Stimulated activated effector memory CD8-positive, alpha-beta T cell treated with anti-CD3 and anti-CD28 coated beads, Interleukin-12 subunit alpha, Interleukin-12 subunit beta, amount 100 ng/mL, for 72 hours (primary cell): ENCODE results near the gene NR3C1.

Experiments
- ATAC-seq: fragments of 150-1000 bp; cut with Tn5 transposase; 2 replicates; pipeline ENCODE4 v1.10.0; 2021
- DNase-seq, 2 donors: peaks; one replicate each; pipeline ENCODE4 v3.0.0; 2021 to 2022; ENCODE audit warnings: low spot score in 2 of 2
- H3K27ac Mint-ChIP-seq: one replicate; pipeline ENCODE4 v1.8.0; 2022; ENCODE audit warnings: mild to moderate bottlenecking, mixed read lengths
- H3K36me3 Mint-ChIP-seq: one replicate; pipeline ENCODE4 v1.8.0; 2022; ENCODE audit warnings: mild to moderate bottlenecking, mixed read lengths
- H3K4me1 Mint-ChIP-seq: one replicate; pipeline ENCODE4 v1.8.0; 2022; ENCODE audit warnings: mixed read lengths
- H3K4me3 Mint-ChIP-seq: one replicate; pipeline ENCODE4 v1.8.0; 2022; ENCODE audit warnings: mild to moderate bottlenecking, mixed read lengths
- H3K9me3 Mint-ChIP-seq: one replicate; pipeline ENCODE4 v1.8.0; 2022; ENCODE audit warnings: mixed read lengths

The NR3C1 gene

GRCh38 chr5:143370440-143370839, 33.0 kb downstream of the NR3C1 start:
- ATAC-seq: no peak
- no peak for DNase-seq
- H3K36me3 Mint-ChIP-seq: peaks cover 30% of the 10 kb centered on the region
- H3K27ac Mint-ChIP-seq: no peak overlapping the region
- no peaks in the 10 kb centered on the region for H3K9me3 Mint-ChIP-seq
- peaks cover 61% of the 10 kb centered on the region for H3K4me1 Mint-ChIP-seq
- H3K4me3 Mint-ChIP-seq: no peak overlapping the region

DNA sequence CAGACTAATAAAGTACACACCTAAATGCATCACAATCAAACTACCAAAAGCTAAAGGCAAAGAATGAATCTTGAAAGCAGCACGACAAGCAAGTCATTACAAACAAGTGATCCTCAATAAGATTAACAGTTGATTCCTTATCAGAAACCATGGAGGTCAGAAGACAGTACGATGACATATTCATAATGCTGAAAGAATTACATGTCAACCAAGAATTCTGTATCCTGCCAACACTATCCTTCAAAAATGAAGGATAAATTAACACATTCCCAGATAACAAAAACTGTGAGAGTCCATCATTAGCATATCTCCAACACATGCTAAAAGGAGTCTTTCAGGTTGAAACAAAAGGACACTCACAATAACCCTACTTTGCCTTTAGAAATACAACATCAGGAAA, 39.4 kb downstream of the NR3C1 start:
- no peak for DNase-seq
- no peak for ATAC-seq
- Mint-ChIP-seq H3K27ac (no peak overlapping the region), H3K9me3 (peaks cover 5% of the 10 kb centered on the region), H3K4me1 (peaks cover 85% of the 10 kb centered on the region), H3K4me3 (no peak overlapping the region), H3K36me3 (peaks cover 7% of the 10 kb centered on the region)

DNA sequence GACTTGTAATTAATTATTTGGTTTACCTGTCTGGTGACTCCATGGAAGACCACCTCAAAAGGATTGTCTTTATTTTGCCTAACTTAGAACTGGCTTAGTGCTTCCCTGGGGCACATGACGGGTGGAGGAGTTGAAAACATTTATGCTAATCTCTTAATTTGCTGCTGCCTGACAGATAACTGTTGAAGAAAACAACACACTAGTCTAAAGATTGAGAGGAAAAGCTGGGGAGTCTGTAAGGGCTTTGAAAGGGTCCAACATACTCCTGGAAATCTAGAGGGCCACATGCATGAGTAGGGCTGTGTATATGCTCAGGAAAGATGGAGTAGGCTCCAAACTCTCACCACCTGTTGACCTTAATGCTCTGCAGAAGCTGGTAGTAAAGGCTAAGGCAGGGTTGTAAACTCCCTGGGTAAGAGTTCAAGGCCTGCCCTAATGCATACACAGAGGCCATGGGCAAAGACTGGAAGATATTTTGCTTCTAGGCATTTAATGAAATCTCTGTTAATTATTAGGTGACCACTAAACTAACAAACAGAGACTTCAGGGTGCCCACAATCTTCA, 40.7 kb downstream of the NR3C1 start:
- ATAC-seq: no peak
- H3K27ac Mint-ChIP-seq: no peak overlapping the region
- H3K4me1 Mint-ChIP-seq: peaks cover 78% of the 10 kb centered on the region
- H3K9me3 Mint-ChIP-seq: peaks cover 5% of the 10 kb centered on the region
- H3K36me3 Mint-ChIP-seq: no peaks in the 10 kb centered on the region
- no peak overlapping the region for H3K4me3 Mint-ChIP-seq
- no peak for DNase-seq

GRCh38 chr5:143361438-143361837, 42.0 kb downstream of the NR3C1 start:
- H3K9me3 Mint-ChIP-seq: peaks cover 5% of the 10 kb centered on the region
- ATAC-seq (no peak), DNase-seq (no peak)
- H3K36me3 Mint-ChIP-seq: no peaks in the 10 kb centered on the region
- no peak overlapping the region for H3K4me3 Mint-ChIP-seq
- H3K4me1 Mint-ChIP-seq: peaks cover 76% of the 10 kb centered on the region
- H3K27ac Mint-ChIP-seq: no peak overlapping the region

GRCh38 chr5:143360755-143361154, 42.7 kb downstream of the NR3C1 start:
- no peak for ATAC-seq
- H3K27ac Mint-ChIP-seq: no peak overlapping the region
- H3K4me1 Mint-ChIP-seq: peaks cover 75% of the 10 kb centered on the region
- DNase-seq: no peak
- no peaks in the 10 kb centered on the region for H3K36me3 Mint-ChIP-seq
- H3K9me3 Mint-ChIP-seq: peaks cover 5% of the 10 kb centered on the region
- no peak overlapping the region for H3K4me3 Mint-ChIP-seq

GRCh38 chr5:143359869-143360268, 43.6 kb downstream of the NR3C1 start:
- H3K4me3 Mint-ChIP-seq: no peak overlapping the region
- no peak overlapping the region for H3K27ac Mint-ChIP-seq
- no peaks in the 10 kb centered on the region for H3K36me3 Mint-ChIP-seq
- H3K4me1 Mint-ChIP-seq: peaks cover 69% of the 10 kb centered on the region
- no peak for DNase-seq
- peaks cover 2% of the 10 kb centered on the region for H3K9me3 Mint-ChIP-seq
- ATAC-seq: no peak

DNA sequence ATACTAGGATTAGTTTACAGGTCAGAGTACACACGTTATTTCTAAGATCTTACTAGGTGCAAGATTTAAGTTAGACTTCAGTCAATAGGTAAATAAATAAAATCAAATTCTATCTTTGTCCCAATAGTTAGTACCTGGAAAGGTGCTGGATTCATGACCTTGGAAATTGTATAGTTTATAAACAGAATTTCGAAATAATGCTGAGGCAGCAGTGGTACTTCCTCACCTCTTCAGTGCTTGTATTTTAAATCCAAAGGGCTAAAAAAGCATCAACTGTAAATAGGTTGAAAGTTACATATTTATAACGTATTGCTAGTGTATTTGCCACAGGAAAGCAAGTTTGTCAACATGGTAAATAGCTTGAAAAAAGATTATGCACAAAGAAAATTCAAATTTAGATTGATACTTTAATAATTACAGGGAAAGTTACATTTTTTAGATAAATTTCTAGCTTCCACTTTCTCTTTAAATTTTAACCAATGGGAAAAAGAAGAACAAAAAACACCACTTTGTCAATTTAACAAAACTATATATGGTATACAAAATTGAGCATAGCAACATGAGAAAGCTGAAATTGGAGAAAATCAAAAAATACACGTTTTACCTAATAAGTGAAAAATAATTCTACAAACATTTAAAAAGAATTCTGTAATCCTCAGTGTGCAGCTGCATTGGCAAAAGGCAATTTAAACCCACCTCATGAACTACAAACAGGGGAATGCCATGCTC, 46.5 kb downstream of the NR3C1 start:
- peaks cover 60% of the 10 kb centered on the region for H3K4me1 Mint-ChIP-seq
- no peak for DNase-seq
- H3K36me3 Mint-ChIP-seq: peaks cover 9% of the 10 kb centered on the region
- H3K27ac Mint-ChIP-seq: no peak overlapping the region
- H3K4me3 Mint-ChIP-seq: no peak overlapping the region
- H3K9me3 Mint-ChIP-seq: no peaks in the 10 kb centered on the region
- no peak for ATAC-seq

- H3K4me3 Mint-ChIP-seq: no peak overlapping the region
- no peaks in the 10 kb centered on the region for H3K9me3 Mint-ChIP-seq
- peaks cover 9% of the 10 kb centered on the region for H3K36me3 Mint-ChIP-seq
- H3K4me1 Mint-ChIP-seq: peaks cover 50% of the 10 kb centered on the region
- H3K27ac Mint-ChIP-seq: no peak overlapping the region
- ATAC-seq (peak; percentile 60), DNase-seq (no peak)
Measured at GRCh38 chr5:143355710-143356109, 47.8 kb downstream of the NR3C1 start.

- Mint-ChIP-seq H3K4me1 (peaks cover 41% of the 10 kb centered on the region), H3K36me3 (peaks cover 9% of the 10 kb centered on the region), H3K27ac (peak overlapping the region; percentile 58), H3K4me3 (peak overlapping the region; percentile 65), H3K9me3 (no peaks in the 10 kb centered on the region)
- ATAC-seq (no peak), DNase-seq (no peak)
Measured at GRCh38 chr5:143354025-143354424, 49.5 kb downstream of the NR3C1 start.

- DNase-seq (no peak), ATAC-seq (peak; percentile 64)
- peaks cover 39% of the 10 kb centered on the region for H3K4me1 Mint-ChIP-seq
- peak overlapping the region; percentile 65 for H3K4me3 Mint-ChIP-seq
- H3K36me3 Mint-ChIP-seq: peaks cover 9% of the 10 kb centered on the region
- H3K27ac Mint-ChIP-seq: peak overlapping the region; percentile 41
- H3K9me3 Mint-ChIP-seq: no peaks in the 10 kb centered on the region
Measured at GRCh38 chr5:143352691-143353090, 50.8 kb downstream of the NR3C1 start.

DNA sequence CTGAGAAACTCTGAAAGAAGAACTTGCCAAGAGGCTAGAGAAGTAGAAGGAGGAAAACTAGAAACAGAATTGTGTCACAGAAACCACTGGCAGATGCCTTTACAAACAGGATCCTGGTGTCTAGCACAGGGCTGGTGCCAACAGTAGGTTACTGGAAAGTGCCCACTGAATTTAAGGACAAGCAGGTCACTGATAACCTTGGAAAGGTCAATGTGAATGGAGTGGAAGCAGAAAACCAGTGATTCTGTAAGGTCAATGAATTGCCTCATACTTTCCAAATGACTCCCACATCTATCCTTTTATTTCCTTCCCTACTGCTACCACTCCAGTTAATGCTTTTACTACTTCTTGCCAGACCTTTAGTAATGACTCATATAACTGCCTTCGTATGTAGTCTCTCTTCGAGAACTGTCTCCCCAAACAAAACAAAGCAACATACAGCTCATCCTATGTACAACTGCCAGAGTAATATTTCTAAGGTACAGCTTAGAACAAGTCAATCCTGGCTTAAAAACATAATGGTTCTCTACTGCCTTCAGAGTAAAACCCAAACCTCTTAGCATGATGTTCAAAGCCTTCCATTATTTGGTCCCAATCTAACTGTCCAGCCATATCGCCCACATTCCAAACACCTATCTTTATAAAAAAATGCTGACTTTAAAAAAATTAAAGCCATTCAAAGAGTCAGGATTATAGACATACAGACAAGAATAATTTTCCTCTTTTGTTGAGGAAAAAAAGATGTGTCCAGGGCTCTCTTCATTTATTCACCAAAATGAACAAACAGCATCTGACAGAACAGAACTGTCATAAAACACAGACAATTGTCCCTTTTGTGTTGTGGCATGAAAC, 52.5 kb downstream of the NR3C1 start:
- peaks cover 9% of the 10 kb centered on the region for H3K36me3 Mint-ChIP-seq
- no peak overlapping the region for H3K27ac Mint-ChIP-seq
- H3K4me1 Mint-ChIP-seq: peaks cover 36% of the 10 kb centered on the region
- DNase-seq: no peak
- no peak overlapping the region for H3K4me3 Mint-ChIP-seq
- ATAC-seq: peak; percentile 90
- H3K9me3 Mint-ChIP-seq: no peaks in the 10 kb centered on the region

DNA sequence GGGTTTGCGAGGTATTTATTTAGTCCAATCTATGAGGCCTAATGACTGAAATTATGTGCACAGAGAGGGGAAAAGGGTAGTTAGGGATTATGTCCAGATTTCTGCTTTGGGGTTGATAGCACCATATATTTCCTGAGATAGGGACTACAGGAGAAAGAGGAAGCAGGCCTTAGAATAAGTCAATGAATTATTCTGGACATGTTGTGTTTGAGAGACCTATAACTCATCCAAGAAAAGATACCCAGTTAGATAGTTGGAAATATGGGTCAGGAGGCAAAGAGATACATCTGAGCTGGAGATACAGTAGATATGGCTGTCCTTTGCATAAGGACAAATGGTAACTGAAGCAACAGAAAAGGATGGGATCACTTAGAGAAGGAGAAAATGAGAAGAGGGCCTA, 53.1 kb downstream of the NR3C1 start:
- DNase-seq: no peak
- peaks cover 9% of the 10 kb centered on the region for H3K36me3 Mint-ChIP-seq
- no peaks in the 10 kb centered on the region for H3K9me3 Mint-ChIP-seq
- no peak overlapping the region for H3K27ac Mint-ChIP-seq
- no peak for ATAC-seq
- H3K4me1 Mint-ChIP-seq: peaks cover 34% of the 10 kb centered on the region
- no peak overlapping the region for H3K4me3 Mint-ChIP-seq

- DNase-seq (no peak), ATAC-seq (no peak)
- H3K36me3 Mint-ChIP-seq: peaks cover 9% of the 10 kb centered on the region
Measured at GRCh38 chr5:143349177-143349576, 54.3 kb downstream of the NR3C1 start.

DNA sequence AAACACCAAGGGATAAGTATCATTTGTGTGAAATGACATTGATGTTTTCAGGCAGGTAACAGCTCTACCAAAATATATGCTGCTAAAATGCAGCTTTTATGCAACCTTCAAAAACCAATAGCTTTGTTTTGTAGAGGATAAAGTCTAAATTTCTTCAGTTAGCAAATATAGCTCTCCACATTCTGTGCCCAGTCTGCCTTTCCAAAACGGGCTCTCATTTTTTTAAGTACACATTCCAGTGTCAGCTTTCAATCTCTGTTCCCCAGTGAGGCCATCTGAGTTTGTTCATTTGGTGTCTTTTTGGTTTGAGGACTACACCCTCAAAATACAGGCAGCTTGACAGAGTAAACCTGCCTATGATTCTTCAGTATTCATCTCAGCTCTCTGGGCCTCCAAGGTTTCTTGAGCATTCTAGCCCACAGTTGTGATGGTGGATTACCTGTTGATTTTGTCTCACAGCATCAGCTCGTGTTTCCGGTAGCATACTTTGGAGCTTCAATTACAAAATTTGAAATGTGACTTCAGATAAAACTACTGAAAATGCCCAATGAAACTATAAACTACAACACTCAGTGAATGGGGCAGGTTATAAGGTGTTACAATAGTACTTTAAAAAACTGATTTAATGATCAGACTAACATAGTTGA, 55.7 kb downstream of the NR3C1 start:
- Mint-ChIP-seq H3K27ac (no peak overlapping the region), H3K9me3 (no peaks in the 10 kb centered on the region), H3K4me1 (peaks cover 26% of the 10 kb centered on the region), H3K36me3 (peaks cover 2% of the 10 kb centered on the region), H3K4me3 (no peak overlapping the region)
- no peak for ATAC-seq
- DNase-seq: no peak

More at GRCh38 chr5:143349177-143349576, 54.3 kb downstream of the NR3C1 start:
- peaks cover 31% of the 10 kb centered on the region for H3K4me1 Mint-ChIP-seq
- no peak overlapping the region for H3K4me3 Mint-ChIP-seq
- no peaks in the 10 kb centered on the region for H3K9me3 Mint-ChIP-seq
- no peak overlapping the region for H3K27ac Mint-ChIP-seq

- DNase-seq (no peak), ATAC-seq (no peak)
- Mint-ChIP-seq H3K27ac (no peak overlapping the region), H3K4me1 (peaks cover 31% of the 10 kb centered on the region), H3K4me3 (no peak overlapping the region), H3K9me3 (no peaks in the 10 kb centered on the region), H3K36me3 (no peaks in the 10 kb centered on the region)
Measured at GRCh38 chr5:143347046-143347445, 56.4 kb downstream of the NR3C1 start.
